IMR-90 (cell line): ENCODE measurements around the gene CALCOCO1. TPM values are rescaled to one million over a fixed set of nuclear protein-coding genes. Genes with fewer than 3 reads are reported as not detected.

Experiments used
- ATAC-seq: fragments of 200-7000 bp; cut with Tn5 transposase; 2 replicates; pipeline ENCODE4 v1.9.1; 2020; ENCODE audit warnings: low read depth, mild to moderate bottlenecking, moderate library complexity
- BruUV-seq: library from RNA; stranded (reverse); fragments of 400-500 nt; replicated peaks from 2 replicates; lab custom pipeline; 2021; lab: Mats Ljungman, UMichigan
- CTCF ChIA-PET: fragments of 300-600 bp; formaldehyde crosslinking; extraction: SDS; loops from one replicate; lab custom pipeline; 2021; ENCODE audit warnings: antibody characterized with exemption; lab: Yijun Ruan, JAX
- POLR2A ChIA-PET: fragments of 300-600 bp; sonication (Branson Sonifier 250); formaldehyde crosslinking; loops from one replicate; lab custom pipeline; 2022; ENCODE audit warnings: antibody characterized with exemption; ENCODE audit not compliant: unreplicated experiment; lab: Charles Lee
- DNase-seq: peaks from one replicate; pipeline ENCODE4 v3.0.0; 2013
- H2AFZ ChIP-seq: replicated peaks from 2 replicates; pipeline ENCODE3; 2013; ENCODE audit warnings: low read length, mild to moderate bottlenecking; ENCODE audit not compliant: poor library complexity
- H2AK5ac ChIP-seq: 2 replicates; pipeline ENCODE4 v1.6.1; 2013; ENCODE audit warnings: low read depth, low read length, inconsistent platforms
- H2AK9ac ChIP-seq: replicated peaks from 2 replicates; pipeline ENCODE3; 2013; ENCODE audit warnings: mild to moderate bottlenecking, low read depth, low read length, moderate library complexity; ENCODE audit not compliant: poor library complexity
- H2BK120ac ChIP-seq: 2 replicates; pipeline ENCODE4 v1.6.1; 2013; ENCODE audit warnings: low read depth, low read length, inconsistent platforms
- H2BK15ac ChIP-seq: 3 replicates; pipeline ENCODE4 v1.6.1; 2013; ENCODE audit warnings: low read depth, low read length, inconsistent platforms
- H2BK20ac ChIP-seq: 2 replicates; pipeline ENCODE4 v1.6.1; 2013; ENCODE audit warnings: low read depth, mild to moderate bottlenecking, inconsistent platforms, low read length, moderate library complexity
- H2BK5ac ChIP-seq: 2 replicates; pipeline ENCODE4 v1.6.1; 2013; ENCODE audit warnings: mild to moderate bottlenecking, low read depth, low read length, inconsistent platforms; ENCODE audit not compliant: poor library complexity, severe bottlenecking
- H3K14ac ChIP-seq: replicated peaks from 2 replicates; pipeline ENCODE4 v1.6.1; 2013; ENCODE audit warnings: low read depth, low read length, inconsistent platforms
- H3K18ac ChIP-seq: 2 replicates; pipeline ENCODE4 v1.6.1; 2013; ENCODE audit warnings: low read depth, low read length, control low read depth
- H3K23ac ChIP-seq: 2 replicates; pipeline ENCODE4 v1.6.1; 2013; ENCODE audit warnings: low read depth, low read length, inconsistent platforms
- H3K27ac ChIP-seq: 2 replicates; pipeline ENCODE4 v1.5.1; 2013; ENCODE audit warnings: mild to moderate bottlenecking, control low read depth, low read length; ENCODE audit not compliant: insufficient read depth
- H3K27me3 ChIP-seq: 2 replicates; pipeline ENCODE4 v1.6.1; 2013; ENCODE audit warnings: low read length; ENCODE audit not compliant: control insufficient read depth, insufficient read depth
- H3K36me3 ChIP-seq: 2 replicates; pipeline ENCODE4 v1.6.1; 2013; ENCODE audit warnings: low read length, mixed read lengths; ENCODE audit not compliant: control insufficient read depth, insufficient read depth
- H3K4ac ChIP-seq: 2 replicates; pipeline ENCODE4 v1.6.1; 2013; ENCODE audit warnings: low read depth, low read length, inconsistent platforms
- H3K4me1 ChIP-seq: 2 replicates; pipeline ENCODE4 v1.6.1; 2013; ENCODE audit warnings: low read length, mixed read lengths; ENCODE audit not compliant: control insufficient read depth, insufficient read depth
- H3K4me2 ChIP-seq: 2 replicates; pipeline ENCODE4 v1.6.1; 2013; ENCODE audit warnings: low read depth, mild to moderate bottlenecking, control low read depth, low read length, moderate library complexity
- H3K4me3 ChIP-seq: 2 replicates; pipeline ENCODE4 v1.5.1; 2013; ENCODE audit warnings: low read depth, mild to moderate bottlenecking, control low read depth, low read length, moderate library complexity; ENCODE audit not compliant: insufficient read depth
- H3K56ac ChIP-seq: 2 replicates; pipeline ENCODE4 v1.6.1; 2013; ENCODE audit warnings: low read length, inconsistent platforms; ENCODE audit not compliant: insufficient read depth; ENCODE audit errors: extremely low read depth
- H3K79me1 ChIP-seq, 2 experiments: 2 replicates each; pipeline ENCODE4 v1.6.1; 2013; ENCODE audit warnings: low read length in 2 of 2, inconsistent platforms in 1 of 2, low read depth in 1 of 2
- H3K9ac ChIP-seq: 2 replicates; pipeline ENCODE4 v1.6.1; 2013; ENCODE audit warnings: low read depth, low read length, control low read depth
- H3K9me1 ChIP-seq: 2 replicates; pipeline ENCODE4 v1.6.1; 2013; ENCODE audit warnings: low read length, inconsistent platforms; ENCODE audit not compliant: insufficient read depth
- H3K9me3 ChIP-seq: 2 replicates; pipeline ENCODE4 v1.6.1; 2013; ENCODE audit warnings: low read length; ENCODE audit not compliant: control insufficient read depth, insufficient read depth
- H4K20me1 ChIP-seq: 2 replicates; pipeline ENCODE4 v1.6.1; 2013; ENCODE audit warnings: low read length, inconsistent platforms; ENCODE audit not compliant: insufficient read depth
- H4K5ac ChIP-seq: 2 replicates; pipeline ENCODE4 v1.6.1; 2013; ENCODE audit warnings: mild to moderate bottlenecking, low read depth, low read length, control low read depth
- H4K8ac ChIP-seq, 2 experiments: 2 replicates each; pipeline ENCODE4 v1.6.1; 2013; ENCODE audit warnings: low read depth in 2 of 2, low read length in 2 of 2, control low read depth in 1 of 2, inconsistent platforms in 1 of 2
- H4K91ac ChIP-seq: 2 replicates; pipeline ENCODE4 v1.6.1; 2013; ENCODE audit warnings: low read depth, low read length, inconsistent platforms; ENCODE audit not compliant: insufficient read depth
- POLR2A ChIP-seq: IDR thresholded peaks from 2 replicates; pipeline ENCODE4 v1.6.1; 2012; ENCODE audit warnings: mild to moderate bottlenecking, low read depth, low read length
- RFX5 ChIP-seq: IDR thresholded peaks from 2 replicates; pipeline ENCODE4 v1.8.0; 2012; ENCODE audit warnings: low read depth, mild to moderate bottlenecking, low read length, moderate library complexity
- WGBS, 2 experiments: methylation state at CpG; one replicate each; pipeline versions ENCODE4 v1.1.5 to v1.1.7; 2013; ENCODE audit warnings: missing lambda C conversion rate in 2 of 2; ENCODE audit not compliant: insufficient read length in 1 of 2; ENCODE audit errors: extremely low coverage in 2 of 2; 5-methylcytosine and 5-hydroxymethylcytosine counted together
- dilution Hi-C: fragments of 300-500 bp; cut with HindIII; formaldehyde crosslinking; loops from one replicate; pipeline ENCODE4 v1.14.3; 2018; ENCODE audit warnings: low sequenced_read_pairs; ENCODE audit not compliant: unreplicated experiment
- in situ Hi-C: fragments of 300-500 bp; cut with MboI; formaldehyde crosslinking; loops from 3 replicates; pipeline ENCODE4 v1.14.3; 2019; ENCODE audit warnings: low sequenced_read_pairs, inconsistent platforms, mixed read lengths
- intact Hi-C: fragments of 100-400 bp; cut with micrococcal nuclease; formaldehyde crosslinking; loops from 2 replicates; pipeline ENCODE4 v1.10.0; 2022
- polyA plus RNA-seq, 3 experiments: library from polyadenylated mRNA; depleted of rRNA; stranded (reverse); fragments of >200 nt; gene quantifications; 2 replicates each; pipeline ENCODE4 v1.2.3, GENCODE V29; 2012; ENCODE audit warnings: low replicate concordance in 1 of 3
- total RNA-seq: library from RNA; depleted of rRNA; stranded (reverse); fragments of >200 nt; gene quantifications from 2 replicates; pipeline ENCODE4 v1.2.3, GENCODE V29; 2012

CALCOCO1 gene
- total and polyA plus RNA-seq, 2 of the 4 experiments (the other 2 are of a cell fraction): 156 to 169 TPM

- POLR2A ChIA-PET: no interaction called here
- Histone ChIP-seq H3K4ac (no peak overlapping the region), H3K4me2 (no peak overlapping the region)
Observed at GRCh38 chr12:53696285-53696654, 31.0 kb downstream of the CALCOCO1 start.

More at GRCh38 chr12:53696285-53696654, 31.0 kb downstream of the CALCOCO1 start:
- H3K14ac ChIP-seq: no peak overlapping the region
- H3K9me1 ChIP-seq: no peaks in the 10 kb centered on the region
- no peaks in the 10 kb centered on the region for H3K36me3 ChIP-seq
- H4K91ac ChIP-seq: no peak overlapping the region
- peak; percentile 86 for ATAC-seq
- H3K79me1 ChIP-seq: no peaks in the 10 kb centered on the region
- no peak overlapping the region for H4K5ac ChIP-seq
- peak overlapping the region; percentile 85 for H2AFZ ChIP-seq
- H2BK20ac ChIP-seq: no peak overlapping the region
- H3K9me3 ChIP-seq: no peaks in the 10 kb centered on the region
- in situ Hi-C loops (no loop called here), dilution Hi-C loops (no loop called here), intact Hi-C loops (no loop called here)
- peak; percentile 85 for DNase-seq
- H2BK5ac ChIP-seq: no peak overlapping the region
- H3K56ac ChIP-seq: no peak overlapping the region
- no peak overlapping the region for H3K18ac ChIP-seq
- no peak overlapping the region for H3K4me3 ChIP-seq
- no peaks in the 10 kb centered on the region for H4K20me1 ChIP-seq
- H3K27ac ChIP-seq: no peak overlapping the region
- H2BK120ac ChIP-seq: no peak overlapping the region
- H3K27me3 ChIP-seq: peaks cover 54% of the 10 kb centered on the region
- H2AK9ac ChIP-seq: no peak overlapping the region
- no peak overlapping the region for H2BK15ac ChIP-seq
- no peak overlapping the region for H3K9ac ChIP-seq
- no TSS peak for BruUV-seq
- CTCF ChIA-PET: interaction anchor here (1.2 kb wide), 1 partner anchor 50 kb away, joined by 4 read pairs; no protein-coding TSS in a partner anchor
- H4K8ac ChIP-seq: 0 out of 4 replicates have a peak overlapping the region, but pooled peaks of 1 of the 2 experiments have one; percentile 10
- H2AK5ac ChIP-seq: no peak overlapping the region
- no peak overlapping the region for H3K23ac ChIP-seq
- H3K4me1 ChIP-seq: peaks cover 2% of the 10 kb centered on the region; the same call in 1 of the 2 replicates
- 27% methylated on average over 11 of the region's 11 CpGs; no CpG with 5 or more reads in 1 of the 2 experiments for WGBS, 2 experiments
- TF ChIP-seq RFX5 (peak; percentile 94), POLR2A (no peak)
